Panc1 (cell line): ENCODE measurements around the gene MORC3. TPM values are rescaled to one million over a fixed set of nuclear protein-coding genes. Genes with fewer than 3 reads are reported as not detected.
"Not testable (repeated sequence)": the region's sequence is repeated elsewhere in the genome, so short reads cannot be mapped to it uniquely, and the experiment has no call there.

Experiments used
- ATAC-seq: fragments of 200-7000 bp; cut with Tn5 transposase; 2 replicates; pipeline ENCODE4 v1.9.1; 2020; ENCODE audit warnings: mild to moderate bottlenecking, moderate library complexity
- BruUV-seq: library from RNA; stranded (reverse); fragments of 400-500 nt; replicated peaks from 2 replicates; lab custom pipeline; 2021; lab: Mats Ljungman, UMichigan
- CTCF ChIA-PET: fragments of 300-600 bp; sonication (Branson Sonifier 250); formaldehyde crosslinking; loops from one replicate; lab custom pipeline; 2022; ENCODE audit warnings: antibody characterized with exemption; lab: Charles Lee
- POLR2A ChIA-PET: fragments of 300-600 bp; sonication (Branson Sonifier 250); formaldehyde crosslinking; loops from one replicate; lab custom pipeline; 2022; ENCODE audit warnings: antibody characterized with exemption; lab: Charles Lee
- DNase-seq: peaks from one replicate; pipeline ENCODE4 v3.0.0-alpha.2; 2010; ENCODE audit warnings: low read depth, low spot score
- H3K27ac ChIP-seq: 2 replicates; pipeline ENCODE4 v1.5.1; 2011; ENCODE audit warnings: mild to moderate bottlenecking, low read length, inconsistent platforms
- H3K27me3 ChIP-seq: fragments of 200-500 bp; sonication (Bioruptor generic); 2 replicates; pipeline ENCODE4 v1.6.0; 2014; ENCODE audit warnings: low read length, inconsistent platforms; ENCODE audit not compliant: control insufficient read depth, insufficient read depth
- H3K36me3 ChIP-seq: fragments of 200-500 bp; sonication (Bioruptor generic); 2 replicates; pipeline ENCODE4 v1.5.1; 2014; ENCODE audit warnings: inconsistent platforms, mild to moderate bottlenecking, low read length, moderate library complexity; ENCODE audit not compliant: control insufficient read depth, insufficient read depth
- H3K4me1 ChIP-seq: 2 replicates; pipeline ENCODE4 v1.5.1; 2011; ENCODE audit warnings: inconsistent platforms, mild to moderate bottlenecking, low read length, moderate library complexity; ENCODE audit not compliant: control insufficient read depth, insufficient read depth
- H3K4me3 ChIP-seq, 2 experiments: 2 replicates each; pipeline ENCODE4 v1.5.1; 2011 to 2012; ENCODE audit warnings: low read depth in 2 of 2, low read length in 2 of 2, mild to moderate bottlenecking in 2 of 2, inconsistent platforms in 1 of 2, moderate library complexity in 1 of 2
- H3K9me3 ChIP-seq: fragments of 200-500 bp; sonication (Bioruptor generic); 2 replicates; pipeline ENCODE4 v1.5.1; 2014; ENCODE audit warnings: low read depth, mild to moderate bottlenecking, inconsistent platforms, low read length, moderate library complexity; ENCODE audit not compliant: control insufficient read depth, insufficient read depth
- CTCF ChIP-seq: fragments of 450-650 bp; IDR thresholded peaks from 2 replicates; pipeline ENCODE4 v1.5.1; 2017; ENCODE audit warnings: mild to moderate bottlenecking
- POLR2AphosphoS5 ChIP-seq: IDR thresholded peaks from 2 replicates; pipeline ENCODE4 v1.6.1; 2012; ENCODE audit warnings: mild to moderate bottlenecking, low read depth, low read length, moderate library complexity
- REST ChIP-seq, 2 experiments: IDR thresholded peaks; 2 replicates each; pipeline ENCODE4 v1.6.1; 2011 to 2012; ENCODE audit warnings: low read depth in 2 of 2, control low read depth in 1 of 2, low read length in 1 of 2, mild to moderate bottlenecking in 1 of 2, moderate library complexity in 1 of 2; ENCODE audit not compliant: insufficient read depth in 1 of 2
- SIN3A ChIP-seq: IDR thresholded peaks from 2 replicates; pipeline ENCODE4 v1.6.1; 2012; ENCODE audit warnings: low read depth, mild to moderate bottlenecking, low read length, moderate library complexity, borderline replicate concordance; ENCODE audit not compliant: insufficient read depth
- TCF7L2 ChIP-seq: IDR thresholded peaks from 2 replicates; pipeline ENCODE4 v1.6.1; 2011; ENCODE audit warnings: mild to moderate bottlenecking, low read depth, low read length, inconsistent platforms
- in situ Hi-C: cut with HindIII; loops from 2 replicates; pipeline ENCODE4 v1.10.0; 2016; ENCODE audit warnings: low sequenced_read_pairs, low pct_unique_long_range_greater_than_20kb
- intact Hi-C: fragments of 100-400 bp; cut with micrococcal nuclease; formaldehyde crosslinking; loops from one replicate; pipeline ENCODE4 v1.10.0; 2022; ENCODE audit not compliant: unreplicated experiment
- total RNA-seq: library from RNA; stranded (reverse); gene quantifications from one replicate; pipeline ENCODE4 v1.2.1, GENCODE V29; 2021; ENCODE audit not compliant: unreplicated experiment

Gene MORC3
- total RNA-seq, 1 experiment from 2014 or later = 16.8 TPM

GRCh38 chr21:36310016-36310415, 10.0 kb upstream of the MORC3 start:
- no peak for ATAC-seq
- Histone ChIP-seq H3K4me1 (no peaks in the 10 kb centered on the region), H3K36me3 (no peaks in the 10 kb centered on the region), H3K4me3 (no peak overlapping the region), H3K27me3 (no peaks in the 10 kb centered on the region), H3K9me3 (no peaks in the 10 kb centered on the region), H3K27ac (no peak overlapping the region)
- no peak for TF ChIP-seq SIN3A
- no peak for TF ChIP-seq TCF7L2
- no peak for TF ChIP-seq CTCF
- no peak for TF ChIP-seq POLR2AphosphoS5
- TF ChIP-seq REST (IDR thresholded peaks at IDR 0.05; ENCODE audit: insufficient read depth in 1 of 2, low read depth in 2 of 2, low read length in 1 of 2) = no peak
- no peak for DNase-seq
- in situ Hi-C loops = no loop called here
- POLR2A ChIA-PET = no interaction called here
- BruUV-seq = no TSS peak
- CTCF ChIA-PET = no interaction called here
- intact Hi-C loops = no loop called here

- in situ Hi-C loops, BruUV-seq: not testable (repeated sequence)
These were observed 6.6 kb upstream of the MORC3 start for GRCh38 chr21:36313446-36313845.

GRCh38 chr21:36316045-36316444, 4.0 kb upstream of the MORC3 start:
- H3K9me3 ChIP-seq, H3K4me3 ChIP-seq, CTCF ChIA-PET, H3K27ac ChIP-seq, in situ Hi-C loops, intact Hi-C loops, POLR2A ChIA-PET, H3K27me3 ChIP-seq, H3K4me1 ChIP-seq, BruUV-seq, DNase-seq, ATAC-seq, H3K36me3 ChIP-seq: not testable (repeated sequence)

More at GRCh38 chr21:36313446-36313845, 6.6 kb upstream of the MORC3 start:
- intact Hi-C loops, DNase-seq, H3K27me3 ChIP-seq, H3K4me1 ChIP-seq, CTCF ChIA-PET, H3K36me3 ChIP-seq, POLR2A ChIA-PET, ATAC-seq, H3K4me3 ChIP-seq, H3K27ac ChIP-seq, H3K9me3 ChIP-seq: not testable (repeated sequence)
